ENCODE data around the gene APOM.
A peak's percentile ranks its signal among the peaks of the same experiment; 100 is the strongest.

APOM gene

DNA sequence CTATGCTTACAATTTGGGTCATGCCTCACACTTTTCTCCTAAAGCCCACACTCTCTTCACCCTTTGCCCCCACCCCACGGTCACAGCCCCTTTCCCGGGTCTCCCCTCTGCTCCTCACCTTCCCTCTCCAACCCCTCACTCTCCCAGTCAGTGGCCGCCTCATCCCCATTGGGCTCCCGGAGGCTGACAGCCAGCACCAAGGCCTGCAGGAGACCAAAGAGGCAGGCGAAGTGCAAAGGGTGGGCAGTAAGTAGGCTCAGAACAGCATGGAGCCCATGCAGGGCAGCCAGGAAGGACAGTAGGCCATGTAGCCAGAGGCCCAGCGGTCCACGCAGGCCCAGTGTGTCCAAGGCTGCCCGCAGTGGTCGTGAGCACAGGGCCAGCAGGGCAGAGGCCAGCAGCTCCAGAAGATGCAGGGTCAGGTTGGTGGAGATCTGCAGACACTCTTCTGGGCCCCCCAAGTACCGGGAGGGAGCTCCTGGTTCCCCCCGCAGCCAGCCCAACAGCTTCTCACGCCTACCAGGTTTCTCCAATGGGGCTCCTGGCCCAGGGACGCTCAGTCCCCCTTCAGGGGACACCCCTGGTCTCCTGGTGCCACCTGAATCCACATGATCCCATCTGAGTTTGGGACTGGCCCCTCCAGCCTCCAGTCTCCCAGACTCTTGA lies 3.4 kb downstream of the APOM start:
- DNase-seq: no peak

DNA sequence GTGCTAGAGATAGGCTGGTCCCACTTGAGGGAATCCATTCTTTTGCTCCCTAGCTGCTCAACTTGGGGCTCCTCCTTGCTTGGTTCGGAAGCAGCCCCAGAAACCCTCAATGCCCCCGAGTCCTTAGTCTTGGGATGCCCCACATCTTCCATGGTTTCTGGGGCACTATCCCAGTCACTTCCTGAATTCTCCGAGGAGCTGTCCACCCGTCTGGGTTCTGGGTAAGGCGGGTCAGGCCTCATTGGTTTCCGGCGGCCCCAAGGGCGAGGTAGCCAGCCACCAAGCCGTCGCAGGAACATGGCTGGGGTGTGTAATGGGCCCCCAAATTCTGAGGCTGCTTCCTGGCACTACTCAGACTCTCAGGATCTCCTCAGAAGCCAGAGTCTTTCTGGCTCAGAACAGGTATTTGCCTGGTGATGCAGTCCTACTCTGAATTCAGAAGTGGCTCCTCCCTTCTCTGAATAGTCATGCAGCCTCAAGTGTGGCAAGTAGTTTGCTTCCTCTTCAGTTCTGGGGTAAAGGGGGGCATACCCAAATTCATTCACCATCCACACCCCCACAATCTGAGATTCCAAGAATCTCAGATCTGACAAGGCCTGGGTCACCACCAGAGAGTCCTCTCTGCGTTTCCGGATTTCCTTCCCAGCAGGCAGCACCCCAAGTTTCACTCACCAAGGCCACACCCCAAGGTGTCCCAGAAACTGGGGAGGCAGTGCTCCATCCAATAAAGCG lies 4.1 kb downstream of the APOM start:
- DNase-seq: no peak

DNA sequence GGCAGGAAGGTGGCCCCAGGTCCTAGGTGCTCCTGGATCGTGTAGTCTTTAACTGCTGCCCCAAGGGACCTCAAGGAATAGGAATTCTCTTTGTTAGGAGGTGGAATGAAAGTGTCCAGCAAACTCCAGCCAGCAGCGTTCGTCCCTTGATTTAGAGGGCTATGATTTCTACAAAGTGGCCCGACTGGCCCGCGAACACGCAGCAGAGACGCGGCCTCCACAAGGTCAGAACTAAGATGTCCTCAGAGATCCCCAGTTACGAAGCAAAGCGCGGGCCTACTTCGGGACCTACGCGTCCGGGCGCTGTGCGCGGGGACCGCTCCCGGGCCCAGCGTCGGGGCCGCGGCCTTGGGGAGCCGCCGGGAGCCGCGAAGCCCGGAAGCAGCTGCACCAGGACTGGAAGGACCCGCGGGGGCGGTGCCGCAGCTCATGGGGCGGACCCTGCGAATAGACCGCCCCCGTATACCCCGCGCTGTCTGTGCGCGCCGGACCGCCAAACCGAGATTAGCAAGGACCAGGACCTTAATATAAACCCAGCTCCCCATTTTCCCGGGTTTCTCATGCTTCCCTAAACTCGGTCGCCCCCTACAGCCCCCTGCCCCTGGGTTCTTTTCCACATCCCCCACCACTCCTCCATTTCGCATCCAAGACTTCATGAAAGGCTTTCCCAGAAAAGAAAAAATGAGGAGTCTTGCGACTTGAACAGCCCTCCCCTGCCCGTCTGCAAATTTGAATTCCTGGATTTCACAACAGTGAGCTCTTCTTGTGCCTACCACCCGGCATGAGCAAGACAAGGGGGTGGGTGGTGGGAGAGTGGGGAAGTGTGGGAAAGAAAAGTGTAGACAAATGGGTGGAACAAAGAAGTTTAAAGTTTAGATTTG lies 4.9 kb downstream of the APOM start, which contains the start of gene C6orf47:
Gene C6orf47 (minus strand): TSS at position 398 of the 881 bp plus-strand sequence. CDS start 831 bp downstream, outside the sequence.
- DNase-seq: peak; percentile 72

DNA sequence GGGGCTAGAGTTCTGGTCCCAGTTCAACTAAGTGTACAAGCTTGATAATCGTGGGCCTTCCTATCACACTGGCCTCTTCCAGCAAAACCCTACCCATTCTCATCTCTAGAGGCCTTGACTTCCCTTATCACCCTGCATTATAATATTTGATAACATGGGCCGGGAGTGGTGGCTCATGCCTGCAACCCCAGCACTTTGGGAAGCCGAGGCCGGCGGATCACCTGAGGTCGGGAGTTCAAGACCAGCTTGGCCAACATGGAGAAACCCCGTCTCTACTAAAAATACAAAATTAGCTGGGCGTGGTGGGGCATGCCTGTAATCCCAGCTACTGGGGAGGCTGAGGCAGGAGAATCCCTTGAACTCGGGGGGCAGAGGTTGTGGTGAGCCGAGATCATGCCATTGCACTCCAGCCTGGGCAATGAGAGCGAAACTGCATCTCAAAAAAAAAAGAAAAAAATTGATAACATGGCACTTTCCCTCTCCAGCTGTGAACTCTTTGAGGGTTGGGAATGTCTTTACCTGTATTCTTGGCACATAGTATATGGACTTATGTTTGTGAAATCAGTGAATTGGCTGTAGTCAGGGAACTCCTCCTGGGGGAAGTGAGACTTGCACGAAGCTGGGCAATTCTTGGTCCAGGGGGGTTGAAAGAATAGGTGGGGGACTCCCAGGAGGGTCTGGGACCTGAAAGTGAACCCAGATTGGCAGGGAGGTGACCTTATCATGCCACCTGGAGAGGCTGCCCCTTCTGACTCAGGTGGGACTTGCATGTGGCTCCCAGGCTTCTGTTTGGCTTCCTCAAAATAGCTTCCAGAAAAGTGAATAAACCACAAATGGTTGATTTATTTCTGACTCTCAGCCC lies 5.8 kb downstream of the APOM start:
- no peak for DNase-seq

DNA sequence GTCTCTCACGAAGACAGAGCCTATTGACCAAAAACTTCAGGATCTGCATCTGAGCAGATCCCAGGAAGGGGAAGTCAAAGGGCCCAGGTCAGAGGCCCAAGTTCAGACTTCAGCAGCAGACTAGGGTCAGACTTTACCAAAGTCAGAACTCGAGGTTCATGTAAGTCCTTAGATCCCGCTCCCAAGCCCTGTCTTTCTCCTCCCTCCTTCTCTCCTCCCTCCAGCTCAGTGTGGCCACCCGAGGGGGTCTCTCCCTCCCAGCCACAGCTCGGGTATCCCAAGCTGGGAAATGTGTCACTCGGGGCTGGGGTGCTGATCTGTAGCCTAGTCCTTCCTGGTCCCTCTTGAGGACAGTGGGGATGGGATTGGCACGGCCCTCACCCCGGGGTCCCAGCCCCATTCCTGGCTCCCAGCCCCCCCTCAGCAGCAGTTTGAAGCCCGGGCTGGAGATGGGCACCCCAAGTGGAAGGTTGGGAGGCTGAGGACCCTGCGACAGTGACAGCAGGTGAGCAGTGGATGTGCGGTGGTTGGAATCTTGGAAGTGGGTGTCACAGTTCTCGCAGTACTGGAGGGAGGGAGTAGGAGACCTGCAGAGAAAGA lies 6.5 kb downstream of the APOM start:
- DNase-seq: no peak

DNA sequence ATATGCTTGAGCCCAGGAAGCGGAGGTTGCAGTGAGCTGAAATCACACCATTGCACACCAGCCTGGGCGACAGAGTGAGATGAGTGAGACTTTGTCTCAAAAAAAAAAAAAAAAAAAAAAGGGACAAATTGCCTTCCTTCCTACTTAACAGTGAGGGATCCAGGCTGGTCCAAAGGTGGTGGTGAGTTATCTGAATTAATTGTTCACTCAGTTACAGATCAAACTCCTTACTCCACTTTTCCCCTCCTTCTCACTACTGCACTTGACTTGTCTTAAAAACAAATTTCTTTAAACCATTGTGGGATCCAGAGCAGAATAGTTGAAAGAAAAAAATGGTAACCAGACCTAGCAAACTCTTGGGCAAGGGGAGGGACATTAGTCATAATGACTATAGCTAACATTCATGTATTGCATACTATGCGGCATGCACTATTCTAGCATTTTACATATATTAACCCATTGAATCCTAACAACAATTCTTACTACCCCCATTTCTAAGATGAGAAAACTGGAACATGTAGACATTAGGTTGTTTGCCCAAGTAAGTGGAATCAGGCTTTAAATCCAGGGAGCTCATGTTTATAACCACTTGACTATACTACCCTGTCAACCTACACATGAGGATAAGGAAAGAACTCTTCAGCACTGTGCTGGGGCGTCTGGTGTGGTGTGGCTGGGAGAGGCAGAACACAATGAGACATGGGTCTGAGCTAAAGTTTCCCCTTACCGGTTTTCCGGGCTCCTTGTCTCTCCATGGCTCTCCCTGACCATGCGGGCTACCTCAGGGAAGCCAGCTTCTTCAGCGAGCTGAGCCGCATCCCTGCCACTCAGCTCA lies 7.6 kb downstream of the APOM start:
- DNase-seq: no peak

DNA sequence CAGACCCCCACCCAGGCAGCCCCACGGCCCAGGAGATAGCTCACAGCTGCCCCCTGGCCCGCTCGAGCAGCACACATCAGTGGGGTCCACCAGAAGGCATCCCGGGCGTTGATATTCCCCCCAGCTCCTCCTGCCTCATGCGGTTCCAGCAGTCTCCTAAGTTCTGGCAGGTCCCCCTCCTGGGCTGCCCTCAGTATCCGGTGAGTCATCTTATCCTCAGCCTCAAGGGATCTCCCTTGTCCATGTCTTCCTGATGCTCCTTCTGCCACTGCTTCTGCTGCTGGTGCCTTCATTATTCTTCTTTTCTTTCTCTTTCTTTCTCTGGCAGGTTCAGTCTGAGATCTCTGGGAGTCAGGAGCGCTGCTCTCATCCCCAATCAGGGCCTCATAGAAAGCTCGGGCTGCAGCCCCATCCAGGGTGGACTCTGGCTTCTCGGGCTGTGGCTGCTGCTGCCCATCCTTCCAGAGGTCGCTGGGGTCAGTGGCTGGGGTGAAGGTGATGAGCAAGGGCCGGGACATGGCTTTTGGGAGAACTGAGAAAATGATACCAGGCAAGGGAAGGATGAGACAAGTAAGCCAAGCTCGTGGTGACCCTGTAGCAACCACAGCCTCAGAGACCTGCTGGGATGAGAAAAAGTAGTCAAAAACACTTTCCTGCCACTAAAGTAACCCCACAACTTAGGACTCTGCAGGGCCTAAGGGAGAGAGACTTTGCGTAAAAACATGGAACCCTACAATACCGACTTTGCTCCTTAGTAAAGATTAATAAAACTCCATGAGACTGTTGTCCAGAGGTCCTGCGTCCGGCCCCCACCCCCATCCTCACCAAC lies 8.5 kb downstream of the APOM start:
- no peak for DNase-seq

DNA sequence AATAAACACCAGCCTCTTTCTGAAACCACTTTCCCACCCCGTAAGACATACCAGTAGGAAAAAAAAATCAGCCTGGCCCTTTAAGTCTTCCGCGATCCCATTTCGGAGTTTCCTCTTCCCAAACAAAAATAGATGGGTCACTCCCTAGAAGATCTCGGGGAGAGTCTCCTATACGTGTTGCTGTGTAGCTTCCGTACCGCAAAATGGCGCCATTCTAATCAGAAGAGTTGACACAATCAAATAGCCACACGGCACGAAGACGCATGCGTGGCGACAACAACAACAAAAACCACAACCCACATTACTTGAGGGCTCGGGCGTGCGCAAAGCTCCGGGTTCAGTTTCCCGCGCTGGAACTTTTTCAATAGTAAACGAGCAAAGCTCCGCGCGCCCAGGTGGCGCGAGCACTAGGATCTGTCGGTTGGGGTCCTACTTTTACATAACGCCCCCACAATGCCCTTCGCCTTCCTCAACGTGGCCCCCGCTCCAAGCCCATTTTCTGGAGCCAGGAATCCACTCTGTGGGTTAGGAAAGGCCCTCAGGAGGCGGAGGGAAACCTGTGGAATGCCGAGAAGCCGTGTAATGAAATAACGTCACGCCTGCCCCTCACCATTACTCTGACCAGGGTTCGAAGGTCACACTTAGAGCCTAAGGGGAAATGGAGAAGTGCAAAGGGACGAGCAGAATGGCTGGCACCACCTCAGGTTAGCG lies 9.3 kb downstream of the APOM start, which contains the start of gene GPANK1:
Gene GPANK1 (minus strand): TSS at position 208 of the 711 bp plus-strand sequence. CDS start 519 bp downstream, outside the sequence.
- DNase-seq: peak; percentile 88

DNA sequence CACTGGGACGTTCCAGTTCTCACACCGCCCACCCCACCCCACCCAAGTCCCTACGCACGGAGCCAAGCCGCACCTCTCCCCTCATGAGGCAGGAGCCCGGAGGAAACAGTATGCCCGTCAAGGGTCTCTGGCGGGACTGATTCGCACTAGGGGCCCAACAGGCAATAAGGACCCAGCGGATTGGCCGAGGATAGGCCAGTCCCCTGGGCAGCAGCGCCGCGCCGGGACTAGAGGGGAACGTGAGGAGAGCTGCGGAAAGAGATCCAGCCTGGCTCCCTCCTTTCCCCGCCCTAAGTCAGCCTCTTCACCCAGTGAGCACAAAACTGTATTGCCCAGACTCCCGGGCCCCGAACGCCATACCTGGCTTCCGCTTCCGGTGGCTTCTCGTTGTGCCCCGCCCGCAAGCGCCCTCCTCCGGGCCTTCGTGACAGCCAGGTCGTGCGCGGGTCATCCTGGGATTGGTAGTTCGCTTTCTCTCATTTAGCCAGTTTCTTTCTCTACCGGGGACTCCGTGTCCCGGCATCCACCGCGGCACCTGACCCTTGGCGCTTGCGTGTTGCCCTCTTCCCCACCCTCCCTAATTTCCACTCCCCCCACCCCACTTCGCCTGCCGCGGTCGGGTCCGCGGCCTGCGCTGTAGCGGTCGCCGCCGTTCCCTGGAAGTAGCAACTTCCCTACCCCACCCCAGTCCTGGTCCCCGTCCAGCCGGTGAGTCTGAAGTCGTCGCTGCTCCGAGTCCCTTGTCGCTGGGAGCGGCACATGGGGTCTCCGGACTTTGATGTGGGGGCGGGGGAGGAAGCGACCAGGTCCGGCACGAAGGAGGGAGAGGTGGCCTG lies 10.0 kb downstream of the APOM start, which contains the start of gene CSNK2B:
Gene CSNK2B (plus strand): TSS at position 580 of the 836 bp plus-strand sequence. CDS start 752 bp downstream, outside the sequence.
- DNase-seq: peak; percentile 96

DNA sequence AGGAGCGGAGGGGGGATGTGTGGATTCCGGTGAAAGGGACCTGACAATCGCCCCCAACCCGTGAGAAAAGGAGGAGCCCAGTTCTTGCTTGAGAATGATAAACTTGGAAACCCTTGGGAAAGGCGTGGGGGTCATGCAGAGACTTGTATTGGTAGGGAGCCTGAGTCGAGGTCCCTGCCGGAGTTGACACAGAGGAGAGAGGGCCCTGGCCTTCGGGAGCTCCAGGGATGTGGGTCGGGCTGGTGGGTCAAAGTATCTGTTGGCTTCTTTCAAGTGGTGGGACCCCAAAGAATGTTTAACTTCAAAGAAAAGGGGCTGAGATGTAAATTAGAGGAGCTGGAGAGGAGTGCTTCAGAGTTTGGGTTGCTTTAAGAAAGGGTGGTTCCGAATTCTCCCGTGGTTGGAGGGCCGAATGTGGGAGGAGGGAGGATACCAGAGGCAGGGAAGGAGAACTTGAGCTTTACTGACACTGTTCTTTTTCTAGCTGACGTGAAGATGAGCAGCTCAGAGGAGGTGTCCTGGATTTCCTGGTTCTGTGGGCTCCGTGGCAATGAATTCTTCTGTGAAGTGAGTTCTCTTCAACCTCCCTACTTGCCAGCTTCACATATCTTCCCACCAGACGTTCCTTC lies 10.8 kb downstream of the APOM start:
- no peak for DNase-seq

DNA sequence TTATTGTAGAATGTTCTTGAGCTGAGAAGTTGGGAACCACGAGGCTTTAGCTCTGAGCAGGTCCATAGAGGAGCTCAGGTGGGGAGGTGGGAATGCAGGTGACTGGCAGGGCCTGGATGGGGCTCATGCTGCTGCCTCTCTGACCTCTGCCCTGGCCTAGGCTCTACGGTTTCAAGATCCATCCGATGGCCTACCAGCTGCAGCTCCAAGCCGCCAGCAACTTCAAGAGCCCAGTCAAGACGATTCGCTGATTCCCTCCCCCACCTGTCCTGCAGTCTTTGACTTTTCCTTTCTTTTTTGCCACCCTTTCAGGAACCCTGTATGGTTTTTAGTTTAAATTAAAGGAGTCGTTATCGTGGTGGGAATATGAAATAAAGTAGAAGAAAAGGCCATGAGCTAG lies 14.0 kb downstream of the APOM start, which contains the start of gene LY6G5B:
Gene LY6G5B (plus strand): TSS at position 301 of the 400 bp plus-strand sequence. CDS start 975 bp downstream, outside the sequence.
- DNase-seq: no peak

DNA sequence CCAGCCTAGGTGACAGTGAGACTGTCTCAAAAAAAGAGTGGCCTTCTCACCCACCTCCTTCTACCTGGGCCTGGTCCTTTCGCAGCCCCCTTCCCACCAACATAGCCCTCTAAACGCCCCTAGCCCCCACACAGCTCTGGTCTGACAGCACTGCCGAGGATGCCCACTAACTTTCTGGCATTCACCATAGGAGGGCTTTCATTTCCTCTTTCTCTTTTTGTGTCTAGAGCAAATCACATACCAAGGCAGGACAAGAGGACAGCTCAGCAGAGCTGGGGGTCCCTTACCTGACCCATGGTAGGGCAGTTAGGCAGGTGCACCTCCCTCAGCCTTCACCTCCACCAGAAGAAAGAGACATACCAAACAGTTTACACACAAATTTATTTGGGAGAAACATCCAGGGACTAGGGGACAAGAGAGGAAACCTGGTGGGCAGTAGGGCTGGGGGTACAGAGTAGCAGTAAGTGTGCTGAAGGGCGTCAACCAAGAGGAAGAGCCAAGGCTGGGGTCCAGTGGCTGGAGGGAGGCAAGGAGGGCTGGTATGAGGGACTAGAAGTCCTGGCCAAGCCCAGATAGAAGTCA lies 20.7 kb downstream of the APOM start:
- no peak for DNase-seq

DNA sequence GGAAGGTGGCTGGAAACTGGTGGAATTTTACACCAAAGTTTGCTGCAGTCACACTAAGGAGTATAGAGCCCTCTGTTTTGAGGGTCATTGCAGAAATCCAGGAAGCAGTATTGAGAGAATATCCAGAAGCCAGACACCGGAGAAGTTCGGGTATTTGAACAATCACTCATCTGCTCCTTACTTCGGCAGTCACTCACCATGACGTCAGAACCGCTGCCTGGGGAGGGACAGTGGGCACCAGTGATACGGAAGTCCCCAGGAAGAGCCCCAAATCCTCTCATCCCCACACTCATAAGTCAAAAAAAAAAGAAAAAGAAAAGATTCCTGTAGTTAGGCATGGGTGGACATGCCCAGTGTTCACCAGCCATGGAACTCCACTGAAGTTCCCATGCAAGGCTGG lies 21.2 kb downstream of the APOM start:
- DNase-seq: no peak

DNA sequence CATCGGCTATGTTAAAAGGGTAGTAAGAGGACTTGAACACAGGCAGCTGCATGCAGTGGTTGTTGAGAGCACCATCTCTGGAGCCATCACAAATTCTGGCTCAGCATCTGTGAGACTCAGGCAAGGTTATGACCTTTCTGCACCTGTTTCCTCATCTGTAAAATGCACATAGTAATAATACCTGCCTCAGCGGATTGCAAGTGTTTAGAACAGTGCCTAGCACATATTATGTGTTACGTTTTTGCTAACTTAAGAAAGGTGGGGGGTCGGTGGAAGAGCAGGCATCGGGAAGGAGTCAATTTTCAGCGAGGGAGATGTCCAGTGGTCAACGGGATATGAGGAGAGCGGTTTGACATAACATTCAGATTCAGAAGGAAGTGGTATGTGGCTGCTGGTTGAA lies 22.3 kb downstream of the APOM start:
- no peak for DNase-seq

DNA sequence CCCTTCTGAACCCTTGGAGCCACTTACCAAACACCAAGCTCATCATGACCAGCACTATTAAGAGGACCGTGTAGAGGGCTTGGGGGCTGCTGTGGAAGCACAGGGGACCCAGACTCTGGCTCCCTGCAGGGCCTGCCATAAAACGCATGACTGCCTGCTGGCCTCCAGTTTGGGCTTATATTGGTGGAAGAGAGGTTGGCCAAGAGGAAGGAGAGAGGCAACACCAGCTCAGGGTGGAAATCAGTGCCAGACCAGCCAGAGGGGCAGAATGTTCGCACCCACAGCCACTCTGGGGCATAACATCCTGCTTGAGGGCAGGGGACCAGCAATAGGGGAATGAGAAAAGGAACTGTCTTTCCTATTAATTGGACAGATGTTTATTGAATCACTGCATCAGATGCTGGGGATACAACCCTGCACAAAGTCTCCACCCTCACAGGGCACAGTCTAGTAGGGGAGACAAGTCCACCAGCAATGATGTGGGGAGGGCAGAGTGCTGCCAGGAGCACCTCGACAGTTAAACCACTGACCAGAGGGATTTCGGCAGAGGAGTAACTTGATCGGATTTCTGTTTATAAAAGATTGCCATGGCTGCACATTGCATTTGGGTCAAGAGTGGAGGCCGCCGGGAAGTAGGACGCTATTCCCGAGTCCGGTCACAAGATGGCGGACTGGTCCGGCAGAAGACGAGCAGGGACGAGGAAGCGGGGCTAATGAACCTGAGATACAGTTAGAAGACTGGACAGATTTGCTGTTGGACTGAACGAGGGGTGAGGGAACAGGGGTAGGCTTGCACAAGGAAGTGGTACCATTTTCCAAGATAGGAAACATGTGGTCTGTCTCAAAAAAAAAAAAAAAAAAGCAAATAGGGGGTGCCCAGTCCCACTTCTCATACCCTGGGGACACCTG lies 24.8 kb downstream of the APOM start, which contains the start of gene LY6G5C:
Gene LY6G5C (minus strand): TSS at position 842 of the 909 bp plus-strand sequence. CDS start 694 bp downstream, at position 148.
- DNase-seq: peak; percentile 69

DNA sequence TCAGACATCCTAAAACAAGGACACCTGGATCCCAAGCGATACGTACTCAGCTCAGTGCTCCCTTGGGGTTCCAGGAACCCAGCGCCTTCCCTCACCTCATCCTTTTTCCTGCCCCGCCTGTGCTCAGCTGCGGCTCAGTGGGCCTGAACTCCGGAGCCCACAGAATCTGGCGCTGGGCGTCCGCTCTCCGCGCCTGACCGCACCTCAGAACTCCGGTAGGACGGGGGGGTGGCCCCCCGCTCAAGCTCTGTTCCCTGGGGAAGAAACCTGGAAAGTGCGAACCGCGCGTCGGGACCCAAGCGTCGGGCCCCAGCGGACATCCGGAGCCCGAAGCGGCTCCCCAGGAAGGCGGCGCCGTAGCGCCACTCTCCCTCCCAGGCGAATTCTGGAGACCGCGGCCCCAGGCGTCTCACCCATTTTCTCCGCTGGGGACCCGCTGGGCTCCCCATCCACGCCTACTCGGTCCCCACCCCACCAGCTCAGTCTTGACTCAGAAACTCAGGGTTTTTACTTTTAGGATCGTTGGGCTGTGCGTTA lies 25.5 kb downstream of the APOM start:
- peak; percentile 54 for DNase-seq
